Colonic mucosa (tissue), 4 donors: ENCODE results near the gene EMILIN3. TPM values are rescaled to one million over a fixed set of nuclear protein-coding genes. Genes with fewer than 3 reads are reported as not detected.

Source experiments
- DNase-seq: peaks from one replicate; pipeline ENCODE4 v3.0.0-alpha.2; 2020
- H3K27ac ChIP-seq: fragments of 200-600 bp; one replicate; pipeline ENCODE4 v1.8.0; 2021
- H3K27me3 ChIP-seq: fragments of 200-600 bp; one replicate; pipeline ENCODE4 v1.8.0; 2021
- H3K36me3 ChIP-seq: fragments of 200-600 bp; one replicate; pipeline ENCODE4 v1.8.0; 2021
- H3K4me1 ChIP-seq: fragments of 200-600 bp; one replicate; pipeline ENCODE4 v1.8.0; 2021; ENCODE audit warnings: mild to moderate bottlenecking
- H3K4me3 ChIP-seq: fragments of 200-600 bp; one replicate; pipeline ENCODE4 v1.8.0; 2021
- H3K9ac ChIP-seq, 2 donors: one replicate each; pipeline ENCODE4 v1.7.0; 2013; ENCODE audit warnings: control low read depth in 2 of 2, low read depth in 2 of 2, low read length in 2 of 2
- H3K9me3 ChIP-seq: fragments of 200-600 bp; one replicate; pipeline ENCODE4 v1.8.0; 2021
- intact Hi-C: fragments of 100-400 bp; cut with DNase I; formaldehyde crosslinking; loops from one replicate; pipeline ENCODE4 v1.14.1; 2022
- total RNA-seq, 2 donors: library from RNA; stranded (reverse); fragmentation: NEBNext Ultra II Directional in 1 of 2; extraction: Animal tissue kit (Norgen Biotek cat#: 25700) in 1 of 2; gene quantifications; one replicate each; pipeline ENCODE4 v1.2.1, GENCODE V29; 2021
- TF ChIP-seq, protein P1 (sequence below): fragments of 200-600 bp; IDR thresholded peaks from one replicate; pipeline ENCODE4 v1.8.0; 2022; ENCODE audit warnings: antibody characterized with exemption, mild to moderate bottlenecking
- donor health status: healthy.
- donor health status: DM: no; HTN: no; CAD: no.
- donor health status: DM: no; HTN: no; CAD: no.

EMILIN3 gene
- total RNA-seq, 2 donors from 2014 or later: 0.20 to 0.40 TPM

DNA sequence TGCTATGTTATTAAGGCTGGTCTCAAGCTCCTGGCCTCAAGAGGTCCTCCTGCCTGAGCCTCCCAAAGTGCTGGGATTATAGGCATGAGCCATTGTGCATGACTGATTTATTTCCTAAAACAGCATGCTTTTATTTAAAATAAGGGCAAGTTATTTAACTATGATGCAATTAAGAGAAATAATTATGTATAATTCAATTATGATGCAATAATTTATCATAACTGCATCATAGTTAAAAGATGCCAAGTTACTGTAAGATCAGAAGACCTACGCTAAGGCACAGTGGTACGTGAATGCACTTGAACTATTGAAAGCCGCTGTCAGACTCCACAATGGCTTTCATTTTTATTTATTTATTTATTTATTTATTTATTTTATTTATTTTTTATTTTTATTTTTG lies 24.3 kb upstream of the EMILIN3 start:
- no peaks in the 10 kb centered on the region for H3K9me3 ChIP-seq
- no peak overlapping the region for H3K9ac ChIP-seq
- intact Hi-C loops: no loop called here
- H3K4me3 ChIP-seq: no peak overlapping the region
- no peaks in the 10 kb centered on the region for H3K4me1 ChIP-seq
- TF ChIP-seq, protein P1, sequence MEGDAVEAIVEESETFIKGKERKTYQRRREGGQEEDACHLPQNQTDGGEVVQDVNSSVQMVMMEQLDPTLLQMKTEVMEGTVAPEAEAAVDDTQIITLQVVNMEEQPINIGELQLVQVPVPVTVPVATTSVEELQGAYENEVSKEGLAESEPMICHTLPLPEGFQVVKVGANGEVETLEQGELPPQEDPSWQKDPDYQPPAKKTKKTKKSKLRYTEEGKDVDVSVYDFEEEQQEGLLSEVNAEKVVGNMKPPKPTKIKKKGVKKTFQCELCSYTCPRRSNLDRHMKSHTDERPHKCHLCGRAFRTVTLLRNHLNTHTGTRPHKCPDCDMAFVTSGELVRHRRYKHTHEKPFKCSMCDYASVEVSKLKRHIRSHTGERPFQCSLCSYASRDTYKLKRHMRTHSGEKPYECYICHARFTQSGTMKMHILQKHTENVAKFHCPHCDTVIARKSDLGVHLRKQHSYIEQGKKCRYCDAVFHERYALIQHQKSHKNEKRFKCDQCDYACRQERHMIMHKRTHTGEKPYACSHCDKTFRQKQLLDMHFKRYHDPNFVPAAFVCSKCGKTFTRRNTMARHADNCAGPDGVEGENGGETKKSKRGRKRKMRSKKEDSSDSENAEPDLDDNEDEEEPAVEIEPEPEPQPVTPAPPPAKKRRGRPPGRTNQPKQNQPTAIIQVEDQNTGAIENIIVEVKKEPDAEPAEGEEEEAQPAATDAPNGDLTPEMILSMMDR: no peak
- H3K27me3 ChIP-seq: no peaks in the 10 kb centered on the region
- H3K27ac ChIP-seq: no peak overlapping the region
- DNase-seq: no peak
- no peaks in the 10 kb centered on the region for H3K36me3 ChIP-seq

DNA sequence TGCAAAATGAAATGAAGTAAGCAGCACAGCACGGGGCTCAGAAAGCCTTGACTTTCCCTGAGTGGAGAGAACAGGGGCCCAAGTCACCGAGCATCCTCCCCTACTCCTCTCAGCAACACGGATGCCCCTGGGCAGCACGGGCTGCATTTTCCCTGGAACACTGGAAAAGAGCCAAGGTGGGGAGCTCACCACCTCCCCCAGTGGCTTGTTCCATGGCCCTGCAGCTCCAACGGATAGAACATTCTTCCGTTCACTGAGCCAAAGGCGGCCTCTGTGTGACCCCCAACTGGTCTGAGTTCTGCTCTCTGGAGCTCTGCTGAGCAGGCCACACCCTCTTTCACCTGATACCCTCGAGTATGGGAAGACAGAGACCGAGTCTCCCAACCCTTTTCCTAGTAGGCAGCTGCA lies 20.8 kb upstream of the EMILIN3 start:
- intact Hi-C loops: no loop called here
- H3K4me3 ChIP-seq: no peak overlapping the region
- H3K27me3 ChIP-seq: no peaks in the 10 kb centered on the region
- TF ChIP-seq, protein P1: no peak
- no peaks in the 10 kb centered on the region for H3K9me3 ChIP-seq
- no peaks in the 10 kb centered on the region for H3K4me1 ChIP-seq
- H3K9ac ChIP-seq: no peak overlapping the region
- DNase-seq: no peak
- H3K36me3 ChIP-seq: no peaks in the 10 kb centered on the region
- no peak overlapping the region for H3K27ac ChIP-seq

DNA sequence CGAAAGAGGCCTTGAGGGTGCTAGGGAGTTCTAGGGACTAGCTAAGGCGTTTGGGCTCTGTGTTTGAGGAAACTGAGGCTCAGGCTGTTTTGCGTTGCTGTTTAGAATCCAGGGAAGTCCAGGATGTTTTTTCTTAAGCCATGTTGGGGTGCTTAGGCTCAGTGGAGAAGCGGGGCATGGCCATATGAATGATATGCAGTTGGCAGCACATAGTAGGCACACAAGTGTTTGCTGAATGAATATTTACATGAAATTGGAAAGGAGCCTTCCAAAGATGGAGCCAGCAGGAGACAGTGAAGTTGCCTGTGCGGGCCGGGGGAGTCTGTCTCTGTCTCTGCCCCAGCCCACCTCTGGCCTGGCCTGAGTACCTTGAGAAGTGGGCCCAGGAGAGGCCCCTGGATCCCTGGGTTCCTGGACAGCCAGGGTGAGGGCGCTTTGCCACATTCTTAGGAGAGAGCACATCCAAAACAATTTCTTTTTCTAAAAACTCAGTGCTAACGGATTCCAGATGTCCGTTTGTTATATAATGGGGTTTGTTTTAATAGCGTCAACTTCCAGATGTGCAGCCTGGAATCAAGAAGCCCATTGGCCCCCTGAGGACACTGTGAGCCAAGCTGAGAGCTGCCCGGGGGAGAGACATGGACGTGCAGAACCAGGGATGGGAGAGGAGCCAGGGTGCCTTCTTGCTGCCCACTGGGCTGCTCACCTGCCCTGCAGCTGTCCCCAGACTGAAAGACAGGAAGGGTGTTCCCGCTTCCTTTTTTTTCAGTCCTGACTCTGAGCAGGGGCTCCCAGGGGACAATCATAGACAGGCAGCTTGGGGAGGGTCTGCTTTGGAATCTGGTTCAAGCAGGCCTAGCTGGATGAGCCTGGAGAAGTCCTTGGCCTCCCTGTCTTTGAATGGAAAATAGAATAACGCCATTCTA lies 20.1 kb upstream of the EMILIN3 start:
- intact Hi-C loops: no loop called here
- Histone ChIP-seq H3K4me3 (no peak overlapping the region), H3K27me3 (no peaks in the 10 kb centered on the region), H3K36me3 (no peaks in the 10 kb centered on the region), H3K4me1 (no peaks in the 10 kb centered on the region), H3K9ac (no peak overlapping the region), H3K27ac (no peak overlapping the region), H3K9me3 (no peaks in the 10 kb centered on the region)
- DNase-seq: no peak
- TF ChIP-seq, protein P1: no peak

DNA sequence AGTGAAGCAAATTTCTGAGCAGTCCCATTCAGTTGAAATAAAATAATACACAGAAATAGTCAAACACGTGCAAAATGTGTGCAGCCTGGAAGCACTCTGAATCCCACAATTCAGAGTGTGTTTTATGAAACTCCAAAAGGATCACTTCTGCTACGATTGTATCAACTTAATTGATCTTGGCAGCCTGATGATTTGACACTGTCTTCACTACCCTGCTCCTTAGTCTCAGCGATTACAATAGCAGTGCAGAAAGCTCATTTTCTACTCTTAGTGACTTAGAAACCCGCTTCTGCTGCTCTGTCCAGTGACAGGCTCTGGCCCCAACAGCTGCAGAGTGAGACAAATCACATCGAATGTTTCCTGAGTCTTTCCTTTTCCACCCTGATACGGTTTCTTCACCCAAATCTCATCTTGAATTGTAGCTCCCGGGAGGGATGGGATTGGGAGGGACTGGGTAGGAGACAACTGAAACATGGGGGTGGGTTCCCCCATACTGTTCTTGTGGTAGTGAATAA lies 16.2 kb upstream of the EMILIN3 start:
- no peak overlapping the region for H3K27ac ChIP-seq
- TF ChIP-seq, protein P1: no peak
- H3K9me3 ChIP-seq: no peaks in the 10 kb centered on the region
- no peaks in the 10 kb centered on the region for H3K4me1 ChIP-seq
- intact Hi-C loops: no loop called here
- no peak overlapping the region for H3K9ac ChIP-seq
- no peaks in the 10 kb centered on the region for H3K27me3 ChIP-seq
- DNase-seq: no peak
- H3K36me3 ChIP-seq: no peaks in the 10 kb centered on the region
- H3K4me3 ChIP-seq: no peak overlapping the region

DNA sequence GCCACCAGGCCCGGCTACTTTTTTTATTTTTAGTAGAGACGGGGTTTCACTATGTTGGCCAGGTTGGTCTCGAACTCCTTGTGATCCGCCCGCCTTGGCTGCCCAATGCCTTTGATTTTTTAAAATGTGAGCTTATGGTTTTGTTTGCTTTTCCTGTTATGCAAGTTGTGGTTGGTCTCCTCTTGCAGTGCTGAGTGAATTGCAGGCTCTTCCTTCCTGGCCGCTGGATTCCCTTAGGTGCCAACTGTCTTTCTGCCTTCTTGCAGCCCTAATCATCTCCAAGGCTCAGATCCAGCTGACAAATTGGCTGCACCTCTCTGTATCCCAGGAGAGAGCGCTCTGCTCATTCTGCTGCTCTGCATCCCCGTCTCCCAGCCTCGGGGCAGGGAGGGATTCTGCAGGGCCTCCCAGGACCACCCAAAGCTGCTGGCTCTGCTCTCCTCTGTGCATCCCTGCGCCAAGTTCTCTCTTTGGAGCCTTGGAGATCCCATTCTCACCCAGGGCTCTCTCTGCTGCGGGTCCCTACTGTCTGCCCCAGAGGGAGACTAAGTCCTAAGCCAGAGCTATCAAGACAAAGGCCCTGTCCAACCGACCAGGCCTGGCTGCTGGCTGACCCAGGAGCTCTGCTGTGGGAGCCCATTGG lies 14.1 kb upstream of the EMILIN3 start:
- Histone ChIP-seq H3K36me3 (no peaks in the 10 kb centered on the region), H3K9me3 (no peaks in the 10 kb centered on the region), H3K9ac (no peak overlapping the region), H3K27ac (no peak overlapping the region), H3K27me3 (no peaks in the 10 kb centered on the region), H3K4me1 (no peaks in the 10 kb centered on the region), H3K4me3 (no peak overlapping the region)
- TF ChIP-seq, protein P1: no peak
- DNase-seq: no peak
- intact Hi-C loops: no loop called here
